Forelimb muscle (tissue), 1 donor: ENCODE data around the gene GRPEL1. TPM values are rescaled to one million over a fixed set of nuclear protein-coding genes. Genes with fewer than 3 reads are reported as not detected.

Experiments
- DNase-seq: peaks from one replicate; pipeline ENCODE4 v3.0.0-alpha.2; 2013; ENCODE audit warnings: low read depth
- polyA plus RNA-seq: library from polyadenylated mRNA; unstranded; fragments of 120-200 nt; gene quantifications from one replicate; pipeline ENCODE4 v1.2.1, GENCODE V29; 2013; ENCODE audit not compliant: insufficient read length

Gene GRPEL1
- polyA plus RNA-seq, 1 donor = 30.1 TPM

DNA sequence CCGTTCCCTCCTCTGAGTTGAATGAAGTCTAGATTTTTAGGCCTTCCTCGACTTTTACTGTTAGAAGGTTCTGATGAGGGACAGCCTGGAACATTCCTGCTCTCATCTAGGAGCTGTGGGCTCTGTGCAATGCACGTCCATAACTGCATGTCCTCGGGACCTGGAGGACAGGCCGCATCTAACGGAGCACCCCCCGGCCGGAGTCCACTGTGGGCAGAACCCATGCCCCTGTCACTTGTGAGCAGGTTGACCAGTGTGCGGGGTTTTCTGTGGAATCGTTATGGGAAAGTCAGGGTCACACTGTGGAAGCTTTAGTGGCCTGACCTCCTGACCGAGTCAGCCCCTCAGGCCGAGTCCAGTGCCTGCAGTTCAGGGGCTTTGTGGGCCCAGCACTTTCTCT, 44.0 kb downstream of the GRPEL1 start:
- DNase-seq = no peak

DNA sequence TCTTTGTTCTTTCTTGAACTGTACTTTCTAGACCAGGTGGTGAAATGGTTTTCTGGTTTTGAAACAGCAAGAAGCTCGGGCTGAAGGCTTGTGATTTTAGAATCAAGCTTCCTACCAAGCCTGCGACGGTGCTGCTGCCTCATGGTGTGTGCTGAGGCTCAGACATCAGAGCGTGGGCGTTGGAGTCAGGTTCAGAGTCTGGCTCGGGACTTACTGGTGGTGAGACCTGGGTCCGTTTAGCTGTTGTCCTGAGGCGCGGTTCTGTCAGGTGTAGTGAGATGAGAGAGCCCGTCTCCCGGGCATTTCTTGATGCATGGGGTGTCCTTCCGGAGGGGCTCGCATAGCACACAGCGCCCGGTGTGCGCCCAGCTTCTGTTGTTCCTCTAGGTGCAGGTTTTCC, 44.4 kb downstream of the GRPEL1 start:
- no peak for DNase-seq

DNA sequence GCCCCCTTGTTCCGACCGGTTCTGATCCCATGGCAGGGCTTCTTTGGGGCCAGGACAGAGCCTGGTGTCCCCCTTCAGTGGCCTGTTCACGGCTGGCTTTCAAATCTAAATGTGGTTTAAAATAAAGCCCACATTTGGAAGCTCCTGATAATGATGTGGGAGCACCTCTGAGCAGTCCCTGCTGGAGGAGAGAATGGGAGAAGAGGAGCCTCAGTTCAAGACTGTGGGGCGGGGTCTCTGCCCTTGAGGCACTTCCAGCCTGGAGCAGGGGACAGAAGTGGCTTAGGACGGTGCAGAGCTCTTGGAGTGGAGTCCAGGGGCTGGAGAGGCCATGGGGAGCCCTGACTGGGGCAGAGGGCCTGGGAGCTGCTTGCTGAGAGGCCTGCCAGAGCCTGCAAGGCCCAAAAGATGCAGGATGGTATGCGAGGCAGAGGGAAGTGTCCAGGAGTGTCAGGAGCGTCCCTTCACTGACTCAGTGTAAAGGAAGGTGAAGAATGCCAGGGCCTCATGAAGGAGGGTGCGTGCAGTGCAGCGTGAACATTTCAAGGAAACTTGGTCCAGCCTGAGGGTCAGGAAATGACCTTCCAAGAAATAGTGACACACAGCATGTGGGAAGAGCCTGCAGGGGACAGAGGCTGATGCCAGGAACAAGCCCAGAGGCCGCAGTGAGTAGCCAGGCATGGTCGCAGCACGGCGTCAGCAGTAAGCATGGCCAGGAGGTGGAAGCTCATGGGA, 45.8 kb downstream of the GRPEL1 start:
- no peak for DNase-seq

DNA sequence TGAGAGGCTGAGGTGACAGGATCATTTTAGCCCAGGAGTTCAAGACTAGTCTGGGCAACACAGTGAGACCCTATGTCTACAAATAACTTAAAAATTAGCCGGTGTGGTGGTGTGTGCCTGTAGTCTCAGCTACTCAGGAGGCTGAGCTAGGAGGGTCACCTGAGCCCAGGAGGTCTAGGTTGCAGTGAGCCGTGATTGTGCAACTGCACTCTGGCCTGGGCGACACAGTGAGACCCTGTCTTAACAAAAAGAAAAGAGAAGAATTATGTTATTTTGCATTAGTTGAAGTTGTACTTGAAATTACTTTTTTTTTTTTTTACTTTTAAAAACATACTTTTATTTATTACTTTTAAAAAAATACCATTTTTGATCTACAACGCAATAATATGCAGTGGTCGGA, 46.5 kb downstream of the GRPEL1 start:
- DNase-seq = no peak

DNA sequence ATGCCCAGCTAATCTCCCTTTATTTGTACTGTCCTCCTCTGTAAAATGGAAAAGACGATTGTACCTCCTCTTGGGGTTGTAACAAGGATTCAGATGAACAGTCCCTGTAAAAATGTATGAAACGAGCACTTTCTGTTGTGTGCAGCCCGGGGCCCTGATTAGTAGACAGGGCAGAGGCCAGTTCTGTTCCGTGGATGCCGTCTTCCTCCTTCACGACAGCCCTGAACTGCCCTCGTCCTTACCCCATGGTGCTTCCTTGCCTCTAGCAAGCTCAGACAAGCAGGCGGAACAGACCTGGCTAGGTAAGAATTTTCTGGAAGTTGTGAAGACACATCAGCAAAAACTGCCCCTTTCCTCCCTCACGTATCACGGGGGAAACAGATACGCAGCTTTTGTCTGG, 47.0 kb downstream of the GRPEL1 start:
- no peak for DNase-seq

DNA sequence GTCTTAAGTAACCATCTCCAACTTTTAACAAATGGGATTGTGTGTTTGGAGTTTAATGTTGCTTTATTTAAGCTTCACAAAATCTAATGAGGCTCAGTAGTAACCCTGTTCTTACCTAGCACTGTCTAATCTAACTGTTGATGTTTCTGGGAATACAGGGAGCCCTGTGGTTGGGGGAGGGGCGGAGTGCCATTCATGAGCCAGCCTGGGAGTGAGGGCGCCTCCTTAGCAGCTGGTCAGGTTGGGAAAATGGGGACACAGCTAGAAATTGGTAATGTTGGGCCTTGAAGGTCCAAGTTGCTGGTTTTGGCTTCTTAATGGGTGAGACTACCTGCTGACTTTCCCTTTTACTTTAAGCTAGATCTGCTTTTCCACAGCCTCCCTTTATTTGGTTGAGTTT, 47.6 kb downstream of the GRPEL1 start:
- no peak for DNase-seq

DNA sequence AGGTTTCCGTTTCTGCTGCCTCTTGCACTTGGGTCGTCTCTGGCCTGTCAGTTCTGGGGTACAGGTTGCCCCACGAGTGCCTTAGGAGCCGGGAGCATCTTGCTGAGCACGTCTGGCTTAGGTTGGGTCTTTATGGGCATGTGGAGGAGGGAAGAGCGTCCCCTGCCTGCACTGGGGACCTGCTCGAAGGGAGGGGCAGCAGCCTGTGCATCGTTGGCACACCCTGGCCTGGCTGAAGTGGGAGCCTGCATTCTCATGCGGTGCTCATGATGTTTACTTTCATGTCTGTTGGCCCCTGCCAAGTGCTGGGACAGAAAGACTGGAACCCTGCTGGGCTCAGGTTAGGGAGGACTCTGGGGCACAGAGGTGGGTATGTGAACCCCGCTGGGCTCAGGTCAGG, 48.5 kb downstream of the GRPEL1 start:
- DNase-seq = no peak

DNA sequence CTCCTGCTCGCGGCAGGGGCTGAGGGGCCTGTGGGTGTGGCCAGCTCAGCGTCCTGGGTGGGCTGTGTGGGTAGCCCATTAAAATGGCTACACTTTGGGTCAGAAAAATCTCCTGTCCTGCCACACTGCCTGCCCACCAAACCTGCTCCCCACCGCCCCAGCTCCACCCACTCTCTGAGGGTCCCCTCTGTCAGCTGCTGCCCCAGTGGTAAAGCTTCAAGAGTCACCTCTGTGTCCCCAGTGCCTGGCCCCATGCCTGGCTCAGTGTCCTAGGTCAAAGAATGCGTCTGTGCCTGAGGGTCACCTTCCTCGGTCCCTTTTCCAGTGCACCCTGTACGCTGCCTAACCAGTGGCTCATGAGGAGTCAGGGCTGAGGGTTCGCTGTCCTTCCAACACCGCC, 49.6 kb downstream of the GRPEL1 start:
- DNase-seq = no peak

DNA sequence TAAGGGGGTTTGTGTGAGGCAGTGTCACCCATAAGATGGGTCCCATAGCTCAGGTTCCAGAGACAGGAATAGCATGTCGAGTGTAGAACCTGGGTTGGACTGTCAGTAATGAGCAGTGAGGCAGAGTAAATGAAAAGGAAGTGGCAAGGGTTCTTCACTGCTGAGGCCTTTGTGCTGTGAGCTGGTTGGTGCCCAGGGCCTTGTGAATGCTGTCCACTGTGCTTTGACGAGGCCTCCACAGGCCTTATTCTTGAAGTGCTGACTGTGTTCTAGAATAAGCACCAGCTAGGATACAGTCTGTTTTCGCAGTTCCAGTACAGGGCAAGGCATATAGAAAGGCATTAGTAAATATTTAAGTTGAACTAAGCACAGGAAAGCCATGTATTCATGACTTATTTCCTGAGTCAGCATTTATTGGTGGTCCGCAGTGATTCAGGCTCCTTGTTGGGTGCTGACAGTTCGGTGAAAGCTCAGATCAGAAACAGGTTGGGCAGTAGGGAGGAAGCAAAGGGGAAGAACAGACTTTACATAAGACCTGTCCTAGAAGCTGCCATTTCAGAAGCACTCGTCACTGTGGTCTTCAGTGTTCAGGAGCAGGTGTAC, 50.3 kb downstream of the GRPEL1 start:
- no peak for DNase-seq

DNA sequence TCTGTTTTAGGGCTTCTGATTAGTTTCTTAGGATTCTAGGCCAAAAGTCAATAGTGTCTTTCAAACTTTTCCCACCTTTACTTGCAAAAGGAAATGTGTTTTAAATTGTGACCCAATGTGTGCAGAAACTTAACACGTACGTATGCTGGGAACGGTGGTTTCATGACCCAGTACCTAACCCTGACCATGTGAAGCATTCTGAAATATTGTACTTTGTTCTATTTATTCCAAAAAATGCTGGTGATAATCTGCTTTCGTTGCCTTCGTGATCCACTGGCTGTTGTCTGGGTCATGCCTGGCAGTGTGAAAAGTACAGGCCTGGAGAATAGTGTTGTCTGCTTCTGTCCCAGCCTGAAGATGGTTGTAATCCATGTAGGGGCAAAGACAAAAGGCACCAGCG, 51.4 kb downstream of the GRPEL1 start:
- DNase-seq = no peak

DNA sequence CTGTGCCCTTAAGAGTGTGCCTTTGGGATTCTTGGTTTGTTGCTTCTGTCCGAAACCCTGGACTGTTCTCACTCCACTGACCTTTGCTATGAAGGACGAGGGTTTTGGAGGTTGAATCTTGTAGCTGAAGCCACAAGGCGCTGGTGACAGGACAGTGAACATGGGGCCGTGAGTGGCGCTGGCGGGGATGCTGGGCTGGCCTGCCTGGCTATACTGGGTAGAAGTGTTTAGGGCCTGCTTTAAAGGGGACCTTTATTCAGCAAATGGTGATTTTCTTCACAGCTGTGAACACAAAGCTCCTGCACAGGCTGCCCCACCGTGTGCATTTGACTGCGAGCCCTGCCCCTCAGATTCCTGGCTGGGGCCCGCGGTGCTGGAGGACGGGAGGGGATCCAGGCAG, 51.8 kb downstream of the GRPEL1 start:
- DNase-seq = no peak

DNA sequence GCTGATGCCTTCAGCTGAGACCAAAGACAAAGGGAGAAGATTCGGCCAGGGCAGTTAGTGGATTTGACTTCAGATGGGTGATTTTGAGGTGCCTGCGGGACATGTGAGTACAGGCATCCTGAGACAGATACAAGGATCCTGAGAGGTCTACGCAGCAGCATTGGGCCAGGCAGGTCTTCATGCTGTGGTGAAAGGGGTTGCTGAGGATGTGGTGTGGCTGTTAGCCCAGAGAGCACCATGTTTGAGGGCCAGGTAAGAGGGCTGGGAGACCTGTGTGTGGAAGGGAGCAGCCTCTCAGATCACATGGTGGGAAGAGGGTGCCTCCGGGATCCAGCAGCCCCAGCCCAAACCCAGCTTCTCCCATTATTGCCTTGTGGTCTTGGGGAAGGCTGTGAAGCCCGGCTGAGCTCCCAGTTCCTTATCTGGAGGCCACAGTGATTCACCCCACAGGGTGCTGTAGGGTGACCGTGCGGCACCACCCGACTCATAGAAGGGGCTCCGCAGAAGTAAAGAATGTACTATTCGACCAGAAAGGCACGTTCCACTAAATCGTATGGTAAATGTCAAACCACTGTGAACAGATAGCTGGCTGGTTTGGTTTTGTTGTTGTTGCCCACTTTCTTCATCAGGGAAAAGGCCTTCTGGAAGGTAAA, 52.4 kb downstream of the GRPEL1 start:
- no peak for DNase-seq

DNA sequence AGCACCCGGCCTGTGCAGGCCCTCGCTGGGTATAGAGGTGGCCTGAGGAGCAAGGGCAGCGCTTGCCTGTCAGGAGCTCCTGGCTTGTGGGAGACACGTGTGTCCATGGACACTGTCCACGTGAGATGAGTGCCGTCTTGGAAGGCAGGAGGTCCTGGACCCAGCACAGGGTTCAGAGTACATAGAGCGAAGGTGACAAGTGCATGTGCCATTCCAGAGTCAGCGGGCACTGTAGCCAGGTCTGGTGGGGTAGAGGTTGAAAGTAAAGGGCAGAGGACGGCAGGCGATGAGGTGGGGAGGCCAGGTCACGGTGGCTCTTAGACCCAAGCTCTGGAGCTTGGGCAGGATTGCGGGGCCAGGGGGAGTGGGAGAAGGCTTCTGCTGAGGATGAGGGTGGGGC, 53.0 kb downstream of the GRPEL1 start:
- no peak for DNase-seq

DNA sequence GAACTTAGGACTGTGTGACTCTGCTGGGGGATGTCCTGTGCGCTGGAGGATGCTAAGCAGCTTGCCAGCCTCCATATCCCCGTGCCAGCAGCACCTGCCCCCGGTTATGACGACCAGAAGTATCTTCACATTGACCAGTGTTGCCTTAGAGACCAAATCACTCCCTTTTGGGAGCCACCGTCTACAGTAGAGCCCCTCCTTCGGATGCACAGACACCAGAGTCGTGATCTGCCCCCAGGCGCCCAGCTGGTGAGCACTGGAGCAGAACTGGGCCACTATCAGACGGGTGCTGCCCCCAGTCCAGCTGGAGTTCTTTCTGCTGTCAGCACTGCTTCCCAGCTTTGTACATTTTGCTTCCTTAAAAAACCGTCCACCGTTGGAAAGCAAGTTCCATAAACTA, 54.7 kb downstream of the GRPEL1 start:
- no peak for DNase-seq

DNA sequence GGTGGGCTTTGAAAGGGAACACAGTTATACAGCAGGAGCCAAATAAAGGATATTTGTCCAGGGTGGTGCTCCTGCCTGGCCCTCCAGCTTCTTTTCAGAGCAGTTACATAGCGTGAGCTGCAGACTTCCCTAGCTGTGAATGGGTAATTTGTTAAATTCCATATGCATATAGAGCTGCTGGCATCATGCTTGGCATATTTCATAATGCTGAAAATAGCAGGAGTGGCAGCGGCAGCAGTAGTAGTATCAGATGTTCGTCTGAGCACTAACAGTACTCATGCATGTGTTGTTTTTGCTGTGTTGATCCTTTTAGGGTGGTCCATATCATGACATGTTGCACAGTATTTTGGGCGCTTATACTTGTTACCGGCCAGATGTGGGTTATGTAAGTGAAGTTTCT, 58.3 kb downstream of the GRPEL1 start:
- no peak for DNase-seq

Other genes starting within 250 kb of the GRPEL1 start
- gene TBC1D14, start 158.2 kb downstream of the GRPEL1 start, polyA plus RNA-seq = 37.0 TPM
- 22.0 TPM for gene TADA2B, start 24.7 kb downstream of the GRPEL1 start, polyA plus RNA-seq
- 8.8 TPM for gene SORCS2, start 124.5 kb upstream of the GRPEL1 start, polyA plus RNA-seq